MM.1S (cell line): ENCODE data around the gene LPIN1.

Source experiments
- DNase-seq: peaks from one replicate; pipeline ENCODE4 v3.0.0-alpha.2; 2015
- H2AFZ ChIP-seq: fragments of 300-600 bp; sonication (generic); 2 replicates; pipeline ENCODE4 v1.6.0; 2016; ENCODE audit warnings: antibody characterized with exemption, low read length
- H3F3A ChIP-seq: fragments of 300-600 bp; sonication (generic); 2 replicates; pipeline ENCODE4 v1.6.1; 2016; ENCODE audit warnings: mild to moderate bottlenecking, antibody characterized with exemption, low read length, moderate library complexity, mixed read lengths; ENCODE audit not compliant: insufficient read depth
- H3K27ac ChIP-seq: fragments of 300-600 bp; sonication (generic); 2 replicates; pipeline ENCODE4 v1.5.1; 2016; ENCODE audit warnings: mild to moderate bottlenecking, low read length
- H3K27me3 ChIP-seq: fragments of 300-600 bp; sonication (generic); replicated peaks from 2 replicates; pipeline ENCODE4 v1.6.0; 2016; ENCODE audit warnings: low read length; ENCODE audit not compliant: insufficient read depth
- H3K36me3 ChIP-seq: fragments of 300-600 bp; sonication (generic); replicated peaks from 2 replicates; pipeline ENCODE4 v1.6.1; 2016; ENCODE audit warnings: mild to moderate bottlenecking, low read length, mixed read lengths; ENCODE audit not compliant: insufficient read depth
- H3K4me1 ChIP-seq: fragments of 300-600 bp; sonication (generic); 2 replicates; pipeline ENCODE4 v1.6.1; 2016; ENCODE audit warnings: low read length, mixed read lengths
- H3K4me2 ChIP-seq: fragments of 300-600 bp; sonication (generic); 2 replicates; pipeline ENCODE4 v1.6.0; 2016; ENCODE audit warnings: low read depth, low read length
- H3K4me3 ChIP-seq: fragments of 300-600 bp; sonication (generic); 2 replicates; pipeline ENCODE4 v1.5.1; 2016; ENCODE audit warnings: low read length, mixed read lengths
- H3K79me2 ChIP-seq: fragments of 300-600 bp; sonication (generic); 2 replicates; pipeline ENCODE4 v1.6.1; 2016; ENCODE audit warnings: mixed run types, low read length, mixed read lengths
- H3K9ac ChIP-seq: fragments of 300-600 bp; sonication (generic); 2 replicates; pipeline ENCODE4 v1.6.1; 2016; ENCODE audit warnings: low read length, mixed read lengths
- H3K9me2 ChIP-seq: fragments of 300-600 bp; sonication (generic); replicated peaks from 2 replicates; pipeline ENCODE4 v1.6.1; 2016; ENCODE audit warnings: mild to moderate bottlenecking, low read length, mixed read lengths; ENCODE audit not compliant: insufficient read depth
- H3K9me3 ChIP-seq: fragments of 300-600 bp; sonication (generic); replicated peaks from 2 replicates; pipeline ENCODE4 v1.6.1; 2016; ENCODE audit warnings: mild to moderate bottlenecking, low read length, mixed read lengths; ENCODE audit not compliant: insufficient read depth
- H4K20me1 ChIP-seq: fragments of 300-600 bp; sonication (generic); 2 replicates; pipeline ENCODE4 v1.6.1; 2016; ENCODE audit warnings: mild to moderate bottlenecking, low read length, moderate library complexity, mixed read lengths; ENCODE audit not compliant: insufficient read depth
- EZH2 ChIP-seq: fragments of 300-600 bp; sonication (generic); optimal IDR thresholded peaks from 2 replicates; pipeline ENCODE3; 2017; ENCODE audit warnings: low read depth, mild to moderate bottlenecking, antibody characterized with exemption, low read length, mixed read lengths
- EZH2phosphoT487 ChIP-seq: fragments of 300-600 bp; sonication (generic); IDR thresholded peaks from 2 replicates; pipeline ENCODE4 v1.6.1; 2018; ENCODE audit warnings: antibody characterized with exemption, low read length
- TF ChIP-seq, protein P1 (sequence below): fragments of 300-600 bp; sonication (generic); IDR thresholded peaks from 2 replicates; pipeline ENCODE4 v1.5.1; 2016; ENCODE audit warnings: antibody characterized with exemption, low read length, mixed read lengths

Gene LPIN1

DNA sequence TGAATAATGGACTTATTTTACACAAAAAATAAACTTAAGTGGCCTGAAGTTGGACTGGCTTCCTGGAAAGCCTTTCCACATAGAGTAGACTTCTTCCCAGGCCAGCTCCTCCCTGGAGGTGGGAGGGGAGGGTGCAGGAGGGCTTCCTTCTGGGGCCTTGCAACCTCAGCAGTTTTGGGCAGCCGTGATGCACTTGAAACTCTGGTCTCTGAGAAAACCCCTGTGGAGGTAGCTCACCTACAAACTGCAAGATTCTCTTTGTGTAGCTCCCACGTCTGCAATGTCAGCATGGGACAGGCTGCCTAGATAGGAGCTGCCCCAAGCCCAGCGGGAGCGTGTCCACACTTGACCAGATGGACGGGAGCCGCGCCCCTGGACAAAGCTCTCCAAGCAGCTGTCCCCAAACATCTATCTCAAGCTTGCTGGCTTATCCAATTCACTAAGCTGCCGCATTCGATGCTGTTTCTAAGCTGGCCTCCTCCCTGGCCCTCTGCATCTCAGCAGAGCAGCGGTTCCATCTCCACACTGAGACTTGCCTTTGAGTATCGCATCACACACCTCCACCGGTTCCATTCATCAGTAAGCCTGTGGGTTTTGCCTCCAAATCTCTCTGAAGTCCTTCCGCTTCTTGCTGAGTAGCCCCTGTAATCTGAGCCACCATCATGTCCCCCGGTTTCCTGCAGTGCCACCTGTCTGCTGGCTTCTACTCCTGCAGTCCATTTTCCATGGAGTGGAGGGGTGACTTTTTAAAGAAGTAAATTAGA lies 1.6 kb upstream of the LPIN1 start:
- Histone ChIP-seq H3K27ac (peak overlapping the region; percentile 97), H3F3A (peaks cover 61% of the 10 kb centered on the region), H4K20me1 (no peaks in the 10 kb centered on the region), H3K36me3 (no peaks in the 10 kb centered on the region), H3K27me3 (no peaks in the 10 kb centered on the region), H3K4me1 (peaks cover 37% of the 10 kb centered on the region), H3K4me3 (peak overlapping the region; percentile 47), H3K4me2 (peak overlapping the region; percentile 82), H3K79me2 (peaks cover 49% of the 10 kb centered on the region), H3K9ac (peak overlapping the region; percentile 77), H3K9me2 (no peaks in the 10 kb centered on the region), H2AFZ (peak overlapping the region; percentile 49), H3K9me3 (no peaks in the 10 kb centered on the region)
- TF ChIP-seq, protein P1, sequence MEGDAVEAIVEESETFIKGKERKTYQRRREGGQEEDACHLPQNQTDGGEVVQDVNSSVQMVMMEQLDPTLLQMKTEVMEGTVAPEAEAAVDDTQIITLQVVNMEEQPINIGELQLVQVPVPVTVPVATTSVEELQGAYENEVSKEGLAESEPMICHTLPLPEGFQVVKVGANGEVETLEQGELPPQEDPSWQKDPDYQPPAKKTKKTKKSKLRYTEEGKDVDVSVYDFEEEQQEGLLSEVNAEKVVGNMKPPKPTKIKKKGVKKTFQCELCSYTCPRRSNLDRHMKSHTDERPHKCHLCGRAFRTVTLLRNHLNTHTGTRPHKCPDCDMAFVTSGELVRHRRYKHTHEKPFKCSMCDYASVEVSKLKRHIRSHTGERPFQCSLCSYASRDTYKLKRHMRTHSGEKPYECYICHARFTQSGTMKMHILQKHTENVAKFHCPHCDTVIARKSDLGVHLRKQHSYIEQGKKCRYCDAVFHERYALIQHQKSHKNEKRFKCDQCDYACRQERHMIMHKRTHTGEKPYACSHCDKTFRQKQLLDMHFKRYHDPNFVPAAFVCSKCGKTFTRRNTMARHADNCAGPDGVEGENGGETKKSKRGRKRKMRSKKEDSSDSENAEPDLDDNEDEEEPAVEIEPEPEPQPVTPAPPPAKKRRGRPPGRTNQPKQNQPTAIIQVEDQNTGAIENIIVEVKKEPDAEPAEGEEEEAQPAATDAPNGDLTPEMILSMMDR = peak; percentile 65
- no peak for TF ChIP-seq EZH2
- no peak for TF ChIP-seq EZH2phosphoT487
- peak; percentile 83 for DNase-seq

DNA sequence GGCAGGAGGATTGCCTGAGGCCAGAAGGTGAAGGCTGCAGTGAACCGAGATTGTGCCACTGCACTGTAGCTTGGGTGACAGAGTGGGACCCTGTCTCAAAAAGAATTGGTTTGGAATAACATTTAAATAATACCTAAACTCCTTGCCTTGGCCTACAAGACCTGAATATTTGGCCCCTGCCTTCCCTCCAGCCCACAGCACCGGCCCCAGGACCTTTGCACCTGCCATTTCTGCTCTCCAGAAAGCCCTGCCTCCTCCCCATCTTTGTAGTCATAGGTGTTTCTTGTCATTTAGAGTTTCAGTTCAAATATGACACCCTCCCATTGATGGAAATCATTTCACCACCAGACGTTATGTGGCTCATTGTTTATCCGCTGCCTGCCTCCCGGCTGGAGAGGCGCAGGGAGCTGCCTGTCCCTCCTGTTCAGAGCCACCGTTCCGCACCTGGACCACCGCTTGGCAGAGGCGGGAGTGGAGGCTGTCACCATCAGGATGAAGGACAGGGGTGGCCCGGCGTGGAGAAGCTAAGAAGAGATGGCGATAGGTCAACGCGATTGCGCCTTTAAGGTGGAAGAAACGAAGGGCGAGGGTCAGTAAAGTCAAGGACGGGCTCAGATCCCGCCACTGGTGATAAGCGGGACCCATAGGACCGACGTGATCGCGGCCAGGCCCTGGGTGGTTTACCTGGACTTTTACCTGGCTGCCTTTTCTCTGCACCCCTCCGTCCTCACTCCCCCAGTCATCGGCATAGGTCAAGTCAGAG lies 638 bp upstream of the LPIN1 start:
- H3K36me3 ChIP-seq = no peaks in the 10 kb centered on the region
- TF ChIP-seq, protein P1 = no peak
- TF ChIP-seq EZH2phosphoT487 (no peak), EZH2 (no peak)
- H2AFZ ChIP-seq = peak overlapping the region; percentile 44; the same call in 1 of the 2 replicates
- no peaks in the 10 kb centered on the region for H3K27me3 ChIP-seq
- peaks cover 44% of the 10 kb centered on the region for H3K4me1 ChIP-seq
- H4K20me1 ChIP-seq = no peaks in the 10 kb centered on the region
- H3K9me3 ChIP-seq = no peaks in the 10 kb centered on the region
- peaks cover 71% of the 10 kb centered on the region for H3F3A ChIP-seq
- peak overlapping the region; percentile 50 for H3K4me3 ChIP-seq
- H3K79me2 ChIP-seq = peaks cover 56% of the 10 kb centered on the region
- H3K9me2 ChIP-seq = no peaks in the 10 kb centered on the region
- peak overlapping the region; percentile 77 for H3K9ac ChIP-seq
- DNase-seq = no peak
- peak overlapping the region; percentile 97 for H3K27ac ChIP-seq
- peak overlapping the region; percentile 82 for H3K4me2 ChIP-seq

DNA sequence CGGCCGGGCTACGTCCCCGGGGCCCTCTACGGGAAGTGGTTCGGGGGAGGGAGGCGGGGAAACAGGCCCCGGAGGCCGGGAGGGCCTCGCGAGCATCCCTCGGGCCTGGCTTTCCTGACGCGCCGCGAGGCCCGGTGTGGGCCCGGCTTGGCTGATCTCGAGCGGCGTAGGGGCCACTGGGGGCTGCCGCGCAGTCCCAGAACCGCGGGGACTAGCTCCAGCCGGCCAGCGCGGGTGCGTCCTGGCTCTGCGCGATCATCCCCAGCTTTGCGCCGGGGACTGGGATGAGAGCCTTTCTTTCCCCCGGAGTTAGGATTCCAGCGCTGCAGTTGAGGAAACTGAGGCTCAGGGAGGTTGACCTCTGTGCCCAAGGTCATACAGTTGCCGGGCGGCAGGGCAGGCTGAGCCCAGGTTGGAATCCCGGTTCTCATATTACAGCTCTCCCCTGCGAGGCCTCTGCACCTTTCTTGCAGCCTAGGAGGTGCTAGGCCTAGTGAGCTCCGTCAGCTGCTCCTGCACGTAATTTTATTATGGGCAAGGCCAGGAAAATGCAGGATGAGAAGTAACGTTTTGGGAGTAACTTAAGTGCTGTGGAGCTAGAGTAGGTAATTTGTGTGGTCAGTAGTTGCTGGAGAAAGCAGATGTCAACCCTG lies 501 bp downstream of the LPIN1 start:
- H3K9me3 ChIP-seq = no peaks in the 10 kb centered on the region
- no peaks in the 10 kb centered on the region for H3K9me2 ChIP-seq
- TF ChIP-seq EZH2 (no peak), EZH2phosphoT487 (no peak)
- TF ChIP-seq, protein P1 = no peak
- H3K4me2 ChIP-seq = peak overlapping the region; percentile 83
- H3K27me3 ChIP-seq = no peaks in the 10 kb centered on the region
- peaks cover 67% of the 10 kb centered on the region for H3K79me2 ChIP-seq
- H3K27ac ChIP-seq = peak overlapping the region; percentile 98
- no peaks in the 10 kb centered on the region for H4K20me1 ChIP-seq
- peak overlapping the region; percentile 94 for H3K9ac ChIP-seq
- peaks cover 54% of the 10 kb centered on the region for H3K4me1 ChIP-seq
- DNase-seq = peak; percentile 44
- no peaks in the 10 kb centered on the region for H3K36me3 ChIP-seq
- H2AFZ ChIP-seq = no peak overlapping the region
- peak overlapping the region; percentile 92 for H3K4me3 ChIP-seq
- H3F3A ChIP-seq = peaks cover 83% of the 10 kb centered on the region
